ENCODE data around the gene ALPK3.

The ALPK3 gene

DNA sequence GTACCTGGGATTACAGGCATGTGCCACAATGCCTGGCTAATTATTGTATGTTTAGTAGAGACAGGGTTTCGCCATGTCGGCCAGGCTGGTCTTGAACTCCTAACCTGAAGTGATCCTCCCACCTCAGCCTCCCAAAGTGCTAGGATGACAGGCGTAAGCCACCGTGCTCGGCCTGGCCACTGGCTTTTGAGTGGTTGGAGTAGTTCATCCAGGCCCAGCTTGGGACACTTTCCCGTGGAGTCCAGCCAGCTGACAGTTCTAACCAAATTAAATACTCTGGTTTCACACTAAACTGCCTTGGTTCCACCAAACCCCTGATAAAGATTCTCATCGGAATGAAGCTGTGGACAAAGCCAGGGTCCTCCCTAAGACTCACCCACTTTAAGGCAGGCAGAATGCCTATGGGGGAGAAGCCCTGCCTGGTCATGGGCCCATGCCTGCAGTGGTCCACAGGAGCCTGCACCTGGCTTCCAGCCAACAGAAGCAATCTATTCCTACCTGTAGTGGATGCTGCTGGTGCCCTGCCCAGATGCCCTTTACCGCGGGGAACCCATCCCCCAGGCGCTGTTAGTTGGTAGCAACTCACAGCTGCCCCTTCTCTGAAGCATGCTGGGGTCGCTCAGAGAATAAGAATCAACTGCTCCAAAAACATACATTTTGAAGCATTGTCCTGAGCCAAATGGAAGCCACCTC, 62.1 kb downstream of the ALPK3 start:
- no peak overlapping the region for H3K9ac ChIP-seq
- H3K4me1 ChIP-seq: no peaks in the 10 kb centered on the region
- no peak for TF ChIP-seq CTCF (IDR thresholded peaks at IDR 0.05)
- no peak overlapping the region for H2AFZ ChIP-seq
- no peaks in the 10 kb centered on the region for H3K79me2 ChIP-seq
- no peaks in the 10 kb centered on the region for H3K9me3 ChIP-seq (ENCODE audit: control insufficient read depth, low read length)
- H3K27me3 ChIP-seq (ENCODE audit: control insufficient read depth, insufficient read depth, low read length): no peaks in the 10 kb centered on the region
- no peaks in the 10 kb centered on the region for H3K36me3 ChIP-seq (ENCODE audit: control insufficient read depth, insufficient read depth, low read length)
- no peak overlapping the region for H3K4me3 ChIP-seq (ENCODE audit: low read depth, low read length)
- H3K27ac ChIP-seq: no peak overlapping the region
- no peak overlapping the region for H3K4me2 ChIP-seq (ENCODE audit: low read length)

GRCh38 chr15:84880007-84880406, 62.9 kb downstream of the ALPK3 start:
- H3K9me3 ChIP-seq (ENCODE audit: control insufficient read depth, low read length): no peaks in the 10 kb centered on the region
- H3K4me2 ChIP-seq (ENCODE audit: low read length): no peak overlapping the region
- no peak overlapping the region for H3K9ac ChIP-seq
- no peak overlapping the region for H3K4me3 ChIP-seq (ENCODE audit: low read depth, low read length)
- H3K4me1 ChIP-seq: no peaks in the 10 kb centered on the region
- H3K79me2 ChIP-seq: no peaks in the 10 kb centered on the region
- H2AFZ ChIP-seq: no peak overlapping the region
- TF ChIP-seq CTCF (IDR thresholded peaks at IDR 0.05): no peak
- no peak overlapping the region for H3K27ac ChIP-seq
- H3K36me3 ChIP-seq (ENCODE audit: control insufficient read depth, insufficient read depth, low read length): no peaks in the 10 kb centered on the region
- H3K27me3 ChIP-seq (ENCODE audit: control insufficient read depth, insufficient read depth, low read length): no peaks in the 10 kb centered on the region

GRCh38 chr15:84880822-84881519, 63.8 kb downstream of the ALPK3 start:
- Histone ChIP-seq H3K27ac (no peak overlapping the region), H3K9ac (no peak overlapping the region), H2AFZ (no peak overlapping the region), H3K4me1 (no peaks in the 10 kb centered on the region), H3K4me3 (ENCODE audit: low read depth, low read length) (no peak overlapping the region), H3K27me3 (ENCODE audit: control insufficient read depth, insufficient read depth, low read length) (no peaks in the 10 kb centered on the region), H3K79me2 (no peaks in the 10 kb centered on the region), H3K4me2 (ENCODE audit: low read length) (no peak overlapping the region), H3K9me3 (ENCODE audit: control insufficient read depth, low read length) (no peaks in the 10 kb centered on the region), H3K36me3 (ENCODE audit: control insufficient read depth, insufficient read depth, low read length) (no peaks in the 10 kb centered on the region)
- no peak for TF ChIP-seq CTCF (IDR thresholded peaks at IDR 0.05)

DNA sequence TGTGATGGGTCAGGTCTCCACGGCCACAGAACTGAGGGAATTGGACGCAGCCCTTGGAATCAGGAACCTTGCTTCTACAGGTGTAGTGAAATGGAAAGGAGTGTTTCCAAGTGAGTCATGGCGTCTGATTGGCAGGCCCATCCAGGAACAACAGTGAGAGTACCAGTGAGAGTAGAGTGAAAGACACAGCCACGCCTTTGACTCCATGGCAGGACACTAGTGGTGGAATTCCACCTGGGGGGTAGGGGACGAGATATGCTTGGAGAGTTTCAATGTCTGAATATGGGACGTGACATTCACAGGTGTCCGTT, 64.3 kb downstream of the ALPK3 start:
- H3K4me1 ChIP-seq: no peaks in the 10 kb centered on the region
- no peaks in the 10 kb centered on the region for H3K27me3 ChIP-seq (ENCODE audit: control insufficient read depth, insufficient read depth, low read length)
- no peak overlapping the region for H3K27ac ChIP-seq
- no peak overlapping the region for H3K4me3 ChIP-seq (ENCODE audit: low read depth, low read length)
- no peak overlapping the region for H3K9ac ChIP-seq
- H3K79me2 ChIP-seq: no peaks in the 10 kb centered on the region
- no peak for TF ChIP-seq CTCF (IDR thresholded peaks at IDR 0.05)
- H3K4me2 ChIP-seq (ENCODE audit: low read length): no peak overlapping the region
- H2AFZ ChIP-seq: no peak overlapping the region
- no peaks in the 10 kb centered on the region for H3K36me3 ChIP-seq (ENCODE audit: control insufficient read depth, insufficient read depth, low read length)
- H3K9me3 ChIP-seq (ENCODE audit: control insufficient read depth, low read length): no peaks in the 10 kb centered on the region

DNA sequence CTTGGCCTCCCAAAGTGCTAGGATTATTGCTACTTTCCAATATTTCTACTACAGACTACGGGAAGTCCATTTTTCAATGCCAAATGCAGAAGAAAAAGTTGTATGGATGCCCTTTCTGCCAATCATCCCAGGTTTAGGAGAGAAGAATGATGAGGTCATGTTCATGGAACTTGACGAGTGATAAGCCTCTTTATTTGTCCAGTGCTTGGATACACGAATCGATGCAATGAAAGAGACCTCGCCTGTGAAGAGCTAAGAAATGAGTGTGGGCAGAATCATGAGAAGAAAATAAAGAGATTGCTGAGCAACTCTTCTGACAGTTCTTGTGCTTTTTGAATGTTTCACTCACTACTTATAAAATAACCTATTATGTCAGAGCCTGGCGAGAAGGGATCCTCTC, 66.3 kb downstream of the ALPK3 start:
- Histone ChIP-seq H3K27me3 (ENCODE audit: control insufficient read depth, insufficient read depth, low read length) (no peaks in the 10 kb centered on the region), H3K9ac (no peak overlapping the region), H3K79me2 (no peaks in the 10 kb centered on the region), H2AFZ (no peak overlapping the region), H3K4me3 (ENCODE audit: low read depth, low read length) (no peak overlapping the region), H3K9me3 (ENCODE audit: control insufficient read depth, low read length) (no peaks in the 10 kb centered on the region), H3K27ac (no peak overlapping the region), H3K4me2 (ENCODE audit: low read length) (no peak overlapping the region), H3K36me3 (ENCODE audit: control insufficient read depth, insufficient read depth, low read length) (no peaks in the 10 kb centered on the region), H3K4me1 (no peaks in the 10 kb centered on the region)
- TF ChIP-seq CTCF (IDR thresholded peaks at IDR 0.05): no peak
